ENCODE results near the gene NTRK1.

DNA sequence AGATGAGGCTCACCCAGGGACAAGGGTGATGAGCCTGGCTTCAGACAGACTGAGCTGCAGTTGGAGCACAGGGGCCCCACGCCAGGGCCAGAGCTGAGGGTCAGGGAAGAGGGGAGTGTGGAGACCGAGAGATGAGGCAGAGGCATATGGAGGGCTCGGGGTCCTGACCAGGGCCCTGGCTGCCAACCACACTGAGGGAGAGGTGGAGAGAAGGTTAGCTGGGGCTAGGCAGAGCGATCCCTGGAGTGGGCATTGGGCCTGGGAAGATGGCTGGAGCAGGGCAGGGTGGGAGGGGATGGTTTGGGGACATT is 40.9 kb downstream of the NTRK1 start:
- TF ChIP-seq, protein P1, sequence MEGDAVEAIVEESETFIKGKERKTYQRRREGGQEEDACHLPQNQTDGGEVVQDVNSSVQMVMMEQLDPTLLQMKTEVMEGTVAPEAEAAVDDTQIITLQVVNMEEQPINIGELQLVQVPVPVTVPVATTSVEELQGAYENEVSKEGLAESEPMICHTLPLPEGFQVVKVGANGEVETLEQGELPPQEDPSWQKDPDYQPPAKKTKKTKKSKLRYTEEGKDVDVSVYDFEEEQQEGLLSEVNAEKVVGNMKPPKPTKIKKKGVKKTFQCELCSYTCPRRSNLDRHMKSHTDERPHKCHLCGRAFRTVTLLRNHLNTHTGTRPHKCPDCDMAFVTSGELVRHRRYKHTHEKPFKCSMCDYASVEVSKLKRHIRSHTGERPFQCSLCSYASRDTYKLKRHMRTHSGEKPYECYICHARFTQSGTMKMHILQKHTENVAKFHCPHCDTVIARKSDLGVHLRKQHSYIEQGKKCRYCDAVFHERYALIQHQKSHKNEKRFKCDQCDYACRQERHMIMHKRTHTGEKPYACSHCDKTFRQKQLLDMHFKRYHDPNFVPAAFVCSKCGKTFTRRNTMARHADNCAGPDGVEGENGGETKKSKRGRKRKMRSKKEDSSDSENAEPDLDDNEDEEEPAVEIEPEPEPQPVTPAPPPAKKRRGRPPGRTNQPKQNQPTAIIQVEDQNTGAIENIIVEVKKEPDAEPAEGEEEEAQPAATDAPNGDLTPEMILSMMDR (conservative IDR thresholded peaks at IDR 0.05 in 1 of 2, IDR thresholded peaks at IDR 0.05 in 1 of 2; ENCODE audit: low read depth in 1 of 2, low read length in 2 of 2): no peak
- TF ChIP-seq EZH2 (IDR thresholded peaks at IDR 0.05; ENCODE audit: low read length, missing control alignments): no peak
